GM23248 (cell line): ENCODE measurements around the gene ADGRV1.

Experiments used
- EZH2 ChIP-seq: fragments of 200-600 bp; sonication (generic); IDR thresholded peaks from 2 replicates; pipeline ENCODE4 v1.6.1; 2018; ENCODE audit warnings: antibody characterized with exemption, mild to moderate bottlenecking; ENCODE audit not compliant: insufficient read depth, poor library complexity, severe bottlenecking
- EZH2phosphoT487 ChIP-seq: fragments of 200-600 bp; sonication (generic); IDR thresholded peaks from 2 replicates; pipeline ENCODE4 v1.6.1; 2018; ENCODE audit warnings: antibody characterized with exemption, moderate library complexity, mild to moderate bottlenecking, low read depth; ENCODE audit not compliant: insufficient read depth

GRCh38 chr5:91031402-91031752 is 472.8 kb downstream of the ADGRV1 start:
- TF ChIP-seq EZH2 (no peak), EZH2phosphoT487 (no peak)
